ENCODE results near the gene KCNG2. TPM values are rescaled to one million over a fixed set of nuclear protein-coding genes. Genes with fewer than 3 reads are reported as not detected.

Gene KCNG2
- total RNA-seq, 4 donors from 2014 or later = 0.27 TPM; not detected in 3

DNA sequence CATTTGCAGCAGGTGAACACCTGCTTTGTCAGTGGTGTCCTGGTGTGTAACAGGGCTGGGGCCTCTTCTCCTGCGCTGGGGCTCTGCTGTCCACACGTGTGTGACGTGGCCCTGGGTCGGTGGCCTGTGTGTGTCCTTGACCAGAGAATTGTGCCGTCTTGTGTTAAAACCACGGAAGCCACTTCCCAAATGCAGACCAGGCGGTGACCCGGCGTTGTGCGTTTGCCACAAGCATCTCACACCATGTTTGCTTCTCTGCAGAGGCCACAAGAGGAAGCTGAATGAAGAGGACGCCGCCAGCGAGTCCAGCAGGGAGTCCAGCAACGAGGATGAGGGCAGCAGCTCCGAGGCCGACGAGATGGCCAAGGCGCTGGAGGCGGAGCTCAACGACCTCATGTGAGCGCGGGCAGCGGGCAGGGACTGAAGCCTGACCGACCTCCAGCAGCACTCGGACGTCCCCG, 44.3 kb upstream of the KCNG2 start:
- H3K9me3 ChIP-seq = peaks cover 0 to 17% (median 0%) of the 10 kb centered on the region in 3 donors
- TF ChIP-seq POLR2A (IDR thresholded peaks at IDR 0.05) (no peak), POLR2AphosphoS5 (IDR thresholded peaks at IDR 0.05) (no peak), EP300 (IDR thresholded peaks at IDR 0.05) (no peak), CTCF (IDR thresholded peaks at IDR 0.05) (no peak)
- ATAC-seq = no peak
- no peak overlapping the region for H3K4me3 ChIP-seq
- WGBS, 2 donors (ENCODE audit: low coverage in 1 of 2) = 91 to 100% methylated on average over 4 to 13 of the region's 27 CpGs
- no peak overlapping the region for H3K27ac ChIP-seq
- no peaks in the 10 kb centered on the region for H3K27me3 ChIP-seq
- H3K36me3 ChIP-seq = peaks cover 0 to 48% of the 10 kb centered on the region in 2 donors
- no peaks in the 10 kb centered on the region for H3K4me1 ChIP-seq

DNA sequence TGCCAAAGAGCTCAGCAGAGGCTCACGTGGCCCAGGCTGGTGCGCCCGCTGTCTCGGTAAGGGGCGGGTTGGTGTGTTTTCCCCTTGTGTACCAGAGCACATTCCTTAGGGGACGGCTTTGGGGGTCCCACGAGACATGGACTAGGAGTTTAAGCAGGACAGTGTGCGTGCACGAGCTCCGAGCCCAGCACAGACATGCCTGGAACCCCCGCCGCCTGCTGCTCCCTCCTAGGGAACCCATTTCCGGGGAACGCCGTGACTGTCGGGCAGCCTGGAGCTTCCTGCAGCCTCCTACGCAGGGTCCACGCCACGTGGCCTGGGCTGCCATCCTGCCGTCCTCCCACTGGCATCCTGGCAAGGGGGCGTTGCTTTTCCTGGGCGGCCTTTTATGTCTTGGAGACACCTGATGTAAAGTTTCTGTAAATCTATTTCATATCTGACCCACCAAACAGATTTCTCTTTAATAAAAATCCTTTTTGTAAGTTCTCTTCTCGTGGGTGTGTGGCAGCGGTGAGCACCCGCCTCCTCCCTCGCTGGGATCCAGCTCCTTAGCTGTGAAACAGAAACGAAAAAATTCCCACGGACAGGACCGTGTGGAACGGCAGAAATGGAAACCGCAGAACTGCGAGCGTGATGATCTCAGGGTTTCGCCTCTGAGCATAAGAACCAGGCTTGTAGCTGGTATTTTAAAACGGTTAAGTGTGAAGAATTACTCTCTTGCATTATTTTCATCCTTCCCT, 43.5 kb upstream of the KCNG2 start:
- 90 to 91% methylated on average over 14 to 17 of the region's 35 CpGs for WGBS, 2 donors (ENCODE audit: low coverage in 1 of 2)

DNA sequence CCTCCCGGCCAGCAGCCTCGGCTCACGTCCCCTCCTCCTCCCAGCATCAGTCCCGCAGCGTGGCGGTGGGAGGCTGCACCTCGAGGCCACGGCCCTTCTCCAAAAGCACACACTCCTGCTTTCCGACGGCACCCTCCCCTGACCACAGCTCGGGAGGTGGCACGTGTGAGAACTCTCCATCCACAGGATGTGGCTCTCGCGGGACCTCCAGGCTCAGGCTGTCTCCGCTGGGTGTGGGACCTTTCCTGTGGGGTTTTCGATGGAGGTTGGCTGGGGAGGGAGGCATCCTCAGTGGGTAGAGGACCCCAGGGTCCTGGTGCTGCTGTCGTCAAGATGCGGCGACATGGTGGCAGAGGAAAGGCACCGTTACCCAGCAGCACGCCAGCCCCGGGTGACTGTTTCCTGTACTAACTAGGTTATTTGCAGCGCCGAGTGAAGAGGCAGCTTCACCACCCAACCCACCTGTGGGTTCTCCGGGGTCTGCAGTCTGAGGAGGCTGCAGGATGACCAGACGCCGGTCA, 42.8 kb upstream of the KCNG2 start:
- no peaks in the 10 kb centered on the region for H3K4me1 ChIP-seq
- peaks cover 0 to 32% (median 0%) of the 10 kb centered on the region in 3 donors for H3K9me3 ChIP-seq
- H3K27me3 ChIP-seq = no peaks in the 10 kb centered on the region
- TF ChIP-seq POLR2AphosphoS5 (IDR thresholded peaks at IDR 0.05) = no peak
- no peak for TF ChIP-seq POLR2A (IDR thresholded peaks at IDR 0.05)
- TF ChIP-seq EP300 (IDR thresholded peaks at IDR 0.05) = no peak
- TF ChIP-seq CTCF (IDR thresholded peaks at IDR 0.05) = no peak
- WGBS, 2 donors (ENCODE audit: low coverage in 1 of 2) = 91 to 100% methylated on average over 1 to 10 of the region's 27 CpGs
- no peak overlapping the region for H3K4me3 ChIP-seq
- no peak for ATAC-seq
- peaks cover 0 to 39% of the 10 kb centered on the region in 2 donors for H3K36me3 ChIP-seq
- H3K27ac ChIP-seq = no peak overlapping the region

More for the DNA sequence above, 43.5 kb upstream of the KCNG2 start:
- Histone ChIP-seq H3K27me3 (no peaks in the 10 kb centered on the region), H3K36me3 (peaks cover 0 to 41% of the 10 kb centered on the region in 2 donors), H3K4me1 (no peaks in the 10 kb centered on the region), H3K27ac (no peak overlapping the region), H3K4me3 (no peak overlapping the region), H3K9me3 (peaks cover 0 to 25% (median 0%) of the 10 kb centered on the region in 3 donors)
- no peak for ATAC-seq
- no peak for TF ChIP-seq POLR2AphosphoS5 (IDR thresholded peaks at IDR 0.05)
- no peak for TF ChIP-seq EP300 (IDR thresholded peaks at IDR 0.05)
- no peak for TF ChIP-seq CTCF (IDR thresholded peaks at IDR 0.05)
- no peak for TF ChIP-seq POLR2A (IDR thresholded peaks at IDR 0.05)

DNA sequence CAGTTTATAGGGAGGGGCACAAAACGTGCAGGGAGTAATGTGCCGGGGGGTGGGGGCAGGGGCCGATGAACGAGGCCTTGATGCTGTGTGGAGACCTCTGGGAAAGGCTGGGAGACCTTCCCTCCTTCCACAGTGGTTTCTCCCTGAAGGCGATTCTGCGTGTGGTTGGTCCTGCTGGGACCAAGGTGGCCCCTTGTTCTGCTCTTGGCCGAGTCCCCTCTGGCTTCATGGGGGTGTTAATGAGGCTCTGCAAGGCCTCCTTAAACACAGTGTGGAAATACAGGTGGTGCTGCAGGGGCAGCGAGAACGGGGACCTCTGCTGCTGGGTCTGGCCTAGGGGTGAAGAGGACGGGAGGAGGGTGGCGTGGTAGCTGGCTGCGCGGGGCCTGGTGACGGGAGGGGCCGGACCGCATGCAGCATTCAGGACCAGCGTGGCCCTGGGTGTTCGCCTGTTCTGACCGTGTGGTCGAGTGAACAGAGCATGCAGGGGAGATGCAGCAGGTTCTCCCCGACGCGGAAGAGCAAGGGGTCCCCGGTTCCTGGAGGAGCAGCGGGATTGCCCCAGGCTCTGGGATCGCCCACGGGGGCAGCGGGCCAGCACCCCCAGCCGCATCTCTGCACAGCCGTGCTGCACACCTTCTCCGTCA, 42.1 kb upstream of the KCNG2 start:
- no peak overlapping the region for H3K4me3 ChIP-seq
- 91% methylated on average over 7 of the region's 31 CpGs; no CpG with 5 or more reads in 1 of the 2 donors for WGBS, 2 donors (ENCODE audit: low coverage in 1 of 2)
- peaks cover 0 to 35% (median 0%) of the 10 kb centered on the region in 3 donors for H3K9me3 ChIP-seq
- peaks cover 0 to 39% of the 10 kb centered on the region in 2 donors for H3K36me3 ChIP-seq
- TF ChIP-seq POLR2AphosphoS5 (IDR thresholded peaks at IDR 0.05) = no peak
- no peak for TF ChIP-seq CTCF (IDR thresholded peaks at IDR 0.05)
- no peak for TF ChIP-seq EP300 (IDR thresholded peaks at IDR 0.05)
- TF ChIP-seq POLR2A (IDR thresholded peaks at IDR 0.05) = no peak
- no peak for ATAC-seq
- H3K4me1 ChIP-seq = no peaks in the 10 kb centered on the region
- H3K27me3 ChIP-seq = no peaks in the 10 kb centered on the region
- no peak overlapping the region for H3K27ac ChIP-seq

Measured in gastroesophageal sphincter (tissue), 4 donors.